GDM1 (cell line): ENCODE data around the gene EEF1AKMT3.

ENCODE experiments used
- DNase-seq: peaks from one replicate; lab custom pipeline; 2025; lab: John Stamatoyannopoulos, UW

Gene EEF1AKMT3

DNA sequence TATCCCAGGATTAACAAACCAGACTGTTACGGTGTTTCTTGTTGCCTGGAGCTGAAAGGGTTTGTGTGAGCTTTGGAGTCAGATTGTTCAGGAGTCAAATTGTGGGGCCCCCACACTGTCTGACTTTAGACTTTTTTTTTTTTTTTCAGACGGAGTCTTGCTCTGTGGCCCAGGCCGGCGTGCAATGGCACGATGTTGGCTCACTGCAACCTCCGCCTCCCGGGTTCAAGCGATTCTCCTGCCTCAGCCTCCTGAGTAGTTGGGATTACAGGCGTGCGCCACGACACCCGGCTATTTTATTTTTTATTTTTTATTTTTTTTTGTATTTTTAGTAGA is 11.0 kb downstream of the EEF1AKMT3 start:
- no peak for DNase-seq

GRCh38 chr12:57783861-57784260 is 11.4 kb downstream of the EEF1AKMT3 start:
- no peak for DNase-seq

GRCh38 chr12:57793920-57794319 is 21.5 kb downstream of the EEF1AKMT3 start:
- no peak for DNase-seq

- DNase-seq: no peak
Observed at GRCh38 chr12:57795354-57795753, 22.9 kb downstream of the EEF1AKMT3 start.

DNA sequence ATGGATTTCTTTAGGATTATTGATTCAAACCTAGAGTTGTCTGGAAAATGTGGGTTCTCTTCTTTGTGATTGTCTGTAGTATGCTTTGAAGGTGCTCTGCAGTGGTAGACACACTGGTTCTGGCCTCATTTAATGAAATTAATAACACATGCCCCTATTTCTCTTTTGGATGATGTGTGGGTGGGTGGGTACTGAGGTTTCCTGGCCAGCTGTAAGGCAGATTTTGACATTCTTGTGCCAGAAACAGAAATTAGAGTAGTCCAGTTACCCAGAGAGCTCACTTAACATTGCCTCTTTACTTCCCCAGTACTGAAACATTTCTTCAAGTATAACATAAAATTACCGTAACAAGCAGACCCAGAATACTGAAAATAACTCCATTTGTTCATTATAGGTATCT is 24.6 kb downstream of the EEF1AKMT3 start:
- DNase-seq: no peak

GRCh38 chr12:57797933-57798332 is 25.5 kb downstream of the EEF1AKMT3 start:
- no peak for DNase-seq

DNA sequence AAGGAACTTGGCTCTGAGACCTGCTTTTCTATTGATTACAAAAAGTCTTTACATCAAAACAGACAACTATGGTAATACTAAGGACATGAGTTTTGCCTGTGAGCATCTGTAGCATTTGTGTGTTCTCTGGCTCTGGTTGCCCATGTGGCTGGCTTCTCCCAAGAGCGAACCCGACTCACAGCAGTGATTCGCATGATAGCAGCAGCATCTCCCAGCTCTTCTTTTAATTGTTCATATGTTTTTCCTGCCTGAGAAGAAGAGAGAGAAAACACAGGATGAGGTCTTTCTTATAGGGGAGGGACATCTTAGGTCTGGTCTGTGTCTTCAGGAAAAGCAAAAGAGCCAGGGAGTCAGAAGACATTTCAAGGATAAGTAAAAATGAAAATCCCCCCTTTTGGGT is 28.6 kb downstream of the EEF1AKMT3 start:
- DNase-seq: no peak

GRCh38 chr12:57802607-57803006 is 30.2 kb downstream of the EEF1AKMT3 start:
- DNase-seq: no peak

GRCh38 chr12:57803319-57803893 is 31.0 kb downstream of the EEF1AKMT3 start:
- no peak for DNase-seq

GRCh38 chr12:57806677-57807076 is 34.3 kb downstream of the EEF1AKMT3 start:
- no peak for DNase-seq

DNA sequence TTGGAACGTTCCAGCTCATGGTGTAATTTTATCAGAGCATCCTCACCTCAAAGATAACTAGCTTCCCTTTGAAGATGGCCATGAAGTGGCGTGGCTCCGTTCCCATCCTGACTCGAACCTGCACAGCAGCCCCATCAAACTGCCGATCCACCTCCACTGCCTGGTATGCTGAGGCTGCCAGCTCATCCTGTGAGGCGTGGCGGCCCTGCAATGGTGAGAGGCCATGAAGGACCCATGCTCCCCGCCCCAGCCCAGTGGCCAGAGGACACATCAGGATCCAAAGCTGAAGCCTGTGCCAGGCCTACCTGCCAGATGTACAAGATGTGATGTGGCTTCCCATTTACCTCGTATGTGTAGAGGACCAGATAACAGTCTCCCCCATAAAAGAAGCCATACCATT is 34.9 kb downstream of the EEF1AKMT3 start:
- DNase-seq: no peak

- DNase-seq: no peak
Observed at GRCh38 chr12:57808351-57808750, 35.9 kb downstream of the EEF1AKMT3 start.

DNA sequence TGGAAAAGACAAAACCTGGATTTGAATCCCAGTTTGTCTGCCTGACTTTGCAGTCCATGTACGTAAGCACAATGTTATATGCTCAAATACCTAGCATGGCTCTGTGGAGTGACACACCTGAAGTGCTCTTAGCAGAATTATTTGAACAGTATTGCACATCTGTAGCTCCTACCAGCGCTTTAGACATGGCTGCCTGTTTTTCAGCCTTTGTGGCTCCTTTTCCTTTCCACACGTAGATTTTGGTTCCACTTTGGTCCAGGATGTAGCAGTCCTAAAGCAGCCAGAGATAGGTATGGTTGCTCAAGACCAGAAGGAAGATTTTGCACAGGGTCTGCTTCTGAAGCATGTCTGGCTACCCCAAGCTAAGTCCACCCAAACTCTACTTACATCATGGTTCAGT is 37.0 kb downstream of the EEF1AKMT3 start:
- DNase-seq: no peak

DNA sequence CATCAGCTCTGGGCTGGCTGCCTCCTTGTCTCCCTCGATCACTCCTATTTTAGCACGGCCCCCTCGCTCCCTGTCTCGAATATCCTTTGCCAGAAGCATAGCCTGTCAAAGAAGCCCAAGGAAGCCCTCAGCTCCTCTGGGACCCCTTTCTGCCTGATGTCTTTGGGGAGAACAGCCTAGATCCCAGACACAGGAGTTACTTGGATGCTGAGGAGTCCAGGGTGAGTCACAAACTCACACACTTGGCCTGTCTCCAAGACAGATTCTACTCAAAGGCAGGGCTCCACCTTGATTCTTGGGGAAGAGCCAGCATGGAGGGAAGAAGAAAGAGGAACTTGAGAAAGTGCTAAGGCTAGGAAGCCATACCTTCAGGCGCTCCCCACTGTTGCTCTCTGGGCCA is 38.0 kb downstream of the EEF1AKMT3 start:
- no peak for DNase-seq

DNA sequence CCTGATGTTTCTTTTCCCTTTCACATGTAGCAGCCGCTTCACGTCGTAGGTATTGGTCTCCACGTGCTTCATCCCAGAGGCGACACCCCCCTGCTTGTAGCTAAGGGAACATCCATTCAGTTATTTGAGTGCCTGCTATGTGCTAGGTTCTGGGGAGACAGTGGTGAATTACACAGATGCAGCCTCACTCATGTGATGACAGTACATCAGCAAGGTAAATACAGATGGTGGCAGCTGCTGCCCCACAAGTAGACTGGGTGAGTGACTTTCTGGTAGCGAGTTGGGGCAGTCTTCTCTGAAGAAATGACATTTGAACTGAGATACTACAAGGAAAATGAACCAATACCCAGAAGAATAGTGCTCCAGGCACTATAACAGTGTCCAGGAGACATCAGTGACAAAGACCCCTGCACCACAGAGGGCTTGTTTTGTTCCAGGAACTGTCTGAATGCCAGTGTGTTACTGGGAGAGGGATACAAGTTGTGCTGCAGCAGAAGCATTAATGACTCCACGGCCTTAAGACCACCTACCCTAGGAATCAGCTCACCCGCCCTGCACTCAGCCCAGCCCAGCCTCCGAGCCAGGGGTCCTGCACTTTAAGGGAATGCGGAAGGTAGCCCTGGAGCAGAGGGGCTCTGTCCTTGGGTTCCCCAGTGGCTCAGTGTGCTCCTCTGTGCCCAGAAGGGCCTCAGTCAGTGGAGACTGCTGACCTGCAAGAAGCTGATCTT is 38.8 kb downstream of the EEF1AKMT3 start:
- no peak for DNase-seq

DNA sequence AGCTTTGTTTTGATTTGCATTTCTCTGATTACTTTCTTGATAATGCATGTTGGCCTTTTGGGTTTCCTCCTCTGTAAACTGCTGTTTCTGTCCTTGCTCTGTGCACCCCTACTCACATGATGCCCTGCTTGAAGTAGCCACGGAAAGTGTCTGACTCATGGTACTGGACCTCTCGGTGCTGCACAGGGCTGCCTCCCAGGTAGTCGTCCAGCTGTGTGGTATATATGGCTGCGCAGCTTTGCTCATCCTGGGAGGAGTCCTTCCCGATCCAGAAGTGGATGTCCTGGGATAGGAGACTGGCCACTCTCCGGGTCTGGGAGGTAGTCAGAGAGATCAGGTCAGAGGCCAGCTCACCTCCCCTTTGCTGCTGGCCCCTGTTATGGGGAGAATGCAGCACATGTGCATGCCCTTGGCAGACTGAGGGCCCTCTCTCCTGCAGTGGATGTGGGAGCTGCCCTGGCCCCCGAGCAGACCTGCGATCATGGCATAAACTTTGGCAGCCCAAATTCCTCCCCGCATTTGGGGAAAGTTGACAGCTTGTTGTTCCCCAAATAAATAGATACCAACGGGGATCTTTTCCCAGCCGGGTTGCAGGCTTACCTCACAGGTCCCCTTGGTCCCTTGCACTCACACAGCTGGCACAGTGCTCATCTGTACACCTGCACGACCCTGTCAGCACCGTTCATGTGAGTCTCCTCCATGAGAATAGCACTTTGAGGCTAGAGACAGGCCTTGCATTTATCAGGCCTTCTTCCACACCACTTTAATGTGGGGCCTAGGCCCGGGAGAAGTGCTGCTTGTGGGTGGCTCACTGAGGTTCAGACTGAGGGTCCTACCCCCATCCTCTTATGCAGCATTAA is 40.9 kb downstream of the EEF1AKMT3 start:
- no peak for DNase-seq

DNA sequence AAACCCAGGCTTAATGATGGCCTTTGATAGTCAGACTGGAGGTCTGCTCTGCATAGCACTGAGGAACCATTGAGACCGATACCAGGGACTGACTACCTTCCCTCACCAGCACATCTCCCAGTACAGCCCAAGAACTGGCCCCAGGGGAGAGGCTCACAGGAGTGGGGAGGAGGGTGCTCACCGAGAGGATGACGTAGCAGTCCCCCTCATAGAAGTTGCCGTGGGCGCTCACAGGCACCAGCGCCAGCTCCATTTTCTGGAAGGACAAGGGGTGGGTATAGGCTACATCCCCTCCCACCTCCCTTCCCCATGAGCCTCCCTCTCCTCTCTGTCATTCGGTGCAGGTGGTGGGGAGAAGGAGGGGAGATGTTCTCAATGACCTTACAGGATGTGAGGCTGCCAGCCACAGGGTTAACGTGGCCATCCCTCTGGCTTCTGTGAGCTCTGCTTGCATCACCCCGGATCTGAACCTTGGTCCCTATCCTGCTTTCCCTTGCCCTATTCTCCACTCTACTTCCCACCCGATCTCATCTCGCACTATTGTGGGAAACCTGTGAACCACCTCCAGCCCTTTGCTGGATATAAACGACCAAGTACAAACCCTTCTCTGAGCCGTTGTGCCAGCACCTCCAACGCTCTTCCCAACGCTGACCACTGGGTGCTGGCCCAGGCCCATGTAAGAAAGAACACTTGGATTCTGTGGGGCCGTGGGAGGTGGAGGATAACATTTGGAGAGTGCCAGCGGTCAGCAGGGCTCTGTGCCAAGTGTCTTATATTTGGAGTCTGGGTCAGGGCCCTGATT is 41.8 kb downstream of the EEF1AKMT3 start:
- no peak for DNase-seq

GRCh38 chr12:57815177-57816000 is 43.0 kb downstream of the EEF1AKMT3 start:
- no peak for DNase-seq

GRCh38 chr12:57816001-57816854 is 43.8 kb downstream of the EEF1AKMT3 start:
- no peak for DNase-seq

- DNase-seq: no peak
Observed at GRCh38 chr12:57816855-57817151, 44.4 kb downstream of the EEF1AKMT3 start.
